AML-193 (cell line): Measurements from ENCODE around the gene ERMP1.
"Not testable (repeated sequence)": the region's sequence is repeated elsewhere in the genome, so short reads cannot be mapped to it uniquely, and the experiment has no call there.

Experiments
- DNase-seq, 2 experiments: peaks; one replicate each; lab custom pipeline; 2025; lab: John Stamatoyannopoulos, UW

Gene ERMP1

GRCh38 chr9:5818424-5819142 lies 14.3 kb downstream of the ERMP1 start:
- DNase-seq = no peak

DNA sequence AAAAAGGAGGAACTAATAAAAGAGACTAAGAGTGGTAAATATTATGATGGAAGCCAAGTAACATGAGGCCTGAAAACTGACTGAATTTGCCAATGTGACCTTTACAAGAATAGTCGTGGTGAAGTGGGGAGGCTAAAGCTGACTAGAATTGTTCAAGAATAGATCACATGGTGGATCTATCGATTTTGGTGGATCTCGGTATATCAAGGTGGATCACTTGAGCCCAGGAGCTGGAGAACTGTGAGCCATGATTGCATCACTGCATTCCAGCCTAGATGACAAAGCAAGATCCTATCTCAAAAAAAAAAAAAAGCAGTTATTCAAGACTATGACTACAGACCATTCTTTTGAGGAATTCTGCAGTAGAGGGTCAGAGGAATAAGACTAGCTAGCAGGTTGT lies 15.1 kb downstream of the ERMP1 start:
- DNase-seq = no peak

GRCh38 chr9:5815461-5815860 lies 17.5 kb downstream of the ERMP1 start:
- DNase-seq = no peak

DNA sequence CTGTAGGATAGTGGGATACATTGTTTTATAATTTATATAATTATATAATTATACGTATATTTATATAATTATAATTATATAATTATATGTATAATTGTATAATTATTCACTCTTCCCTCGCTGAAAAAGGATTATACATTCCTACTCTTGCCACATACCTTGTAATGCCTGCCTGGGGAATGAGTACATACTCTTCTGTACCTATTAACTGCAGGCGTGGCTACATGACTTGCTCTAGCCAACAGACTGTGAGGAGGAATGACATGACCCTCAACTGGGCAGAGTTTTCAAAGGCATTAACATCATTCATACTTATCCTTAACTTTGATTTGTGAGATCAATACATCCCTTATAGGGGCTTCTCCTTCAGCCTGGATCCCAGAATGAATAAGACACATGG lies 19.1 kb downstream of the ERMP1 start:
- DNase-seq = no peak

- DNase-seq = no peak
Observed at GRCh38 chr9:5811751-5812150, 21.2 kb downstream of the ERMP1 start.

GRCh38 chr9:5805478-5805877 lies 27.4 kb downstream of the ERMP1 start:
- no peak for DNase-seq

GRCh38 chr9:5801739-5802113 lies 31.2 kb downstream of the ERMP1 start:
- no peak for DNase-seq

DNA sequence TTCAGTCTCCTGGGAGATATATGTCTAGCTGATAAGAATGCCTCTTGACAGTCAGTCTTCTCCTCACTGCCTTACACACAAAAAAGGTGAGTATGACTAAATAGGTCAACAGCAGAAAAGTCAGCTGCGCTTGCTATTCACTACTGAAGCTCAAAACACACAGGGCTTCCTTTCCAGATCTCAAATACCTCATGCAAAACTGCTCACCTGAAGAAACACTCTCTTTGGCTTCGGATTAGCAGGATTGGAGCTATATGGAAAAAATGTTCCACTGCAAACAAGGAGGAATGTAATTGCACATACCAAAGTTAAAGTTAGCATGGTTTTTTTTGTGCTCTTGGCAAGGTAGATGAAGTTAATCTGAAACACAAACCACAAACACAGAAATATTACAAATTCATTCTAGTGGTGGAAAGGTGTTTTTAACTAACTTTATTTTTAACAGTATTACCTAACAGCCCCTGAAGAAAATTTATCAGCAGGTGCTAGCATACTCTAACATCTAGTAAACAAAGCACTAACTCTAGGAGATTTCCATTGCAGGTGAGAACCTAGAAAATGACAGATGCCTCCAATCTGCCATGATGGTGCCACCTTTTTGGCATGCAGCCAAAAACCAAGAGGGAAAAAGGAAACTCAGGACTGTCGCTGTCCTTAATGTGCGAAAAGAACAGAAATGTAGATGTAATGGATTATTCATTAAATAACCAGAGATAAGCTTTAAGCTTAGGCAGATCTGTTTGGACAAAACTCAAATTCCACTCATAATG lies 31.8 kb downstream of the ERMP1 start:
- no peak for DNase-seq

- not testable (repeated sequence) for DNase-seq
Observed at GRCh38 chr9:5800378-5800777, 32.5 kb downstream of the ERMP1 start.

GRCh38 chr9:5799314-5799713 lies 33.6 kb downstream of the ERMP1 start:
- peak; percentile 11 to 17 for DNase-seq

GRCh38 chr9:5798581-5798980 lies 34.3 kb downstream of the ERMP1 start:
- DNase-seq = no peak

GRCh38 chr9:5796298-5796697 lies 36.6 kb downstream of the ERMP1 start:
- DNase-seq = no peak

GRCh38 chr9:5793812-5794211 lies 39.1 kb downstream of the ERMP1 start:
- DNase-seq = no peak

DNA sequence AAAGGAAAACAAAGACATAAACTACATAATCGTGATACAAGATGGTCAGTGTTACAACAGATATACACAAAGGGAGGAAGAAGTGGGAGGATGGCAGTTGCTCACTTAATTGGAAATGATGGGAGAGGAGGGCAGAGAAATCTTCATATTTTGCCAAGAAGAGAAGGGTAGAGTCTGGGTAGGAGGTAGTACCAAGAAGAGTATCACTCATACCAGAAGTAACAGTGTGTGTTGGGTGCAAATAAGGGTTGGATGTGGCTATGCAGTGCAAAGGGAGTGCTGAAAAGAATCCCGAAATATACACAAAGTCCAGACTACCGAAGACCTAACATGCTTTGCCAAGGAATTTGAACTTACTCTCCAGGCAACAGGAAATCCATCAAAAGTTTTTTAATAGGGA lies 41.0 kb downstream of the ERMP1 start:
- no peak for DNase-seq

DNA sequence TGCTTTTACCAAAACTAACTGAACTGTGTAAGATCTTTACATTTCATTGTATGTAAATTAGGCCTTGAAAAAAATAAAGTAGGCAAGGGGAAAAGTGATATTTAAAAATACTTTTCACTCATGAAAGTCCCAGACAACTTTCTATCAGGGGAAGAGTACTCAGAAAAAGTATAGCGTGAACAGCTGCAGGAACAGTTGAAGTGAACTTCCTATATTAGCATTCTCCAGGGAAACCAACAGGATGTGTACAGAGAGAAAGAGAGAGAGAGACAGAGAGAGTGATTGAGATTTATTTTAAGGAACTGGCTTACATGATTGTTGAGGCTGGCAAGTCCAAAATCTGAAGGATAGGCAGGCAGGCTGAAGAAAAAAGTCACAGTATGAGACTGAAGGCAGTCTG lies 42.0 kb downstream of the ERMP1 start:
- no peak for DNase-seq

DNA sequence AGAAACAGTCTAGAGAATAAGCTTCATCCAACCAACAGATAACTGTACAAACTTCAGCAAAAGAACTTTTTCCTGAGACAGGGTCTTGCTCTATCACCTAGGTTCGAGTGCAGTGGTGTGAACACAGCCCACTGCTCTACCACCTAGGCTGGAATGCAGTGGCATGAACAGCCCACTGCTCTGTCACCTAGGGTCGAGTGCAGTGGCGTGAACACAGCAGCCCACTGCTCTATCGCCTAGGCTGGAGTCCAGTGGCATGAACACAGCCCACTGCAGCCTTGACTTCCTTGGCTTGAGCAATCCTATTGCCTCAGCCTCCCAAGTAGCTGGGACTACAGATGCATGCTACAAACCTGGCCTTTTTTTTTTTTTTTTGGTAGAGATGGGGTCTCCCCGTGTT lies 43.4 kb downstream of the ERMP1 start:
- no peak for DNase-seq

GRCh38 chr9:5787759-5788302 lies 45.1 kb downstream of the ERMP1 start:
- DNase-seq = no peak

- no peak for DNase-seq
Observed at GRCh38 chr9:5787220-5787619, 45.7 kb downstream of the ERMP1 start.

DNA sequence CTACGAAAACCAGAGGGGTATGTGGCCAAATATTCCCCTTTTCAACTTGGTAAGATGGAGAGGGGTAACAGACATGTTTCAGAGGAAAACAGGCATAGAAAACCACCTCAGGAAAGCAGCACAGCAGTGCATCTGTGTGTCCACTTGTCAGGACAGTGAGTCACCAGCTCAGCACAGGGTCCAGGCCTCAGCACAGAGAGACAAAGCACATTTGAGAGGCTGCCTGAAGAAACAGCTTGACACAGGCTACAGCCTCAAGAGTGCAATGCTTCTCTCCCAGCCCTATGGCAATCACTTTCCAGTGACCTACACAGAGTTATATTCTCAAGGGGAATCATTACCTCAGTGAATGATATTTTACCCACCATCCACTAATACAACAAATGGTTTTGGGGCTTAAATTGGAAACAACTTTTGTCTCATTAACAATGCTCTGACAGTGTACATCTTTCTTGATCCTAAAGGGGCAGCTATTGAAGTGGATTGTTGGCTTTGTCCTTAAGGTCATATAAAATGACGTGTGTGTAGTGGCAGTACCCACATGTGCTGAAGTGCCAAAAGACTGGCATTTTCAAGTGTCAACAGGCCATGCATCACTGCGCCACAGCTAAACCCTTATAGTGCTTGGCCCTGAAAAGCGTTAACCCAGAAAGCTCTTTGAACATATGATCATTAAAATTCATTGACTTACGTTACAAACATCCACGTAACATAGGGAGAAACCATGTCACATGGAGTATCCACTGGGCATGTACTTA lies 46.4 kb downstream of the ERMP1 start:
- DNase-seq = no peak

DNA sequence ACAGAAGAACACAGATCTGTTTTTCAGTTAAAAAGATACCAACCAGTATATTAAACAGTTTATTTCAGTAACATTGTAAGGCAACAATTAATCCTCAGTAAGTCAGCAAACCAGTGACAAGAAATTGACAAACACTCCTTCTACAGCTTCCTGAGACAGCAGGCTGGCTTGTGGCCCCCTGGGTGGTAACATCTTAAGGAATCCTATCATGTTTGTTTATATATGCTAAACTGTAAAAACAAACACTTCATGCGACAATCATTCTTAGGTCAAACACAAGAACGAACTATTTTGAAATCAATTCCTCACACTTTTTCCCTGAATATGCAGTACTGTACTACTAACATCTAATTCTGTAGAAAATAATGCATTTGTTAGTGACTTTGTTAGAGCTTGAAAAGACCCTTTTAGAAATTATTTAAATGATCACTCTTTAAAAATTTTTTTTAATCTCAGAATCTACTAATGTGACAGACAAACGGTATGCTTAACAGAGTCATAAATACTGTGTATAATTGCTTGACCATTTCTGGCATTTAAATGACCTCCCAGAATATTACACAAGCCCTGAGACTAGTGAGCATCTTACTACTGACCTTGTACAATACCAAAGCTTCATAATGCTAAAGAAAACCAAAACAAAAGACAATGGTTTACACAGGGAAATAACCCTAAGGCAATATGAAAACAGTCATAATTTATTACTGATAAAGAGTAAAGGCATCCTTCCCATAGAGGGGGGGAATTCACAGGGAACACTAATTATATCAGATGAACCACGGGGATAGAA lies 48.2 kb downstream of the ERMP1 start:
- DNase-seq = no peak

DNA sequence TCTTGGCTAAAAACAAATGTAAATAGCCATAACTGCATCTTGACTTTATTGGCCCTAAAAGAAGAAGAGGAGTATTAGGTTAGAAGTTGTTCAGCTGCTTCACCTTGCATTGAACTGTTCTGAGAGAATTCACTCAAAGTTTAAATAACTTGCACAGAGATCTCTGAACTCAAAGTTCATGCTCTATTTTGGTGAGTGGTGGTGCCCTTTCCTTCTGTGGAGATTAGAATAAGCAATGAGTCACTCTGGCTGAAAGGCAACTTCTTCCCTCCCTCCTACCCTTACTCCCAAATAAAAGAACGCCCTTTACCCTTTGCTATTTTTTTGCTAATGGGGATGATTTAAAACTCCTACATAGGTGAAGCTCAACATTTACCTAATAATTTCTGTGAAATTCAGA lies 48.9 kb downstream of the ERMP1 start:
- no peak for DNase-seq

GRCh38 chr9:5783420-5783819 lies 49.5 kb downstream of the ERMP1 start:
- DNase-seq = not testable (repeated sequence)
